Measurements from ENCODE around the gene SERTAD3. TPM values are rescaled to one million over a fixed set of nuclear protein-coding genes. Genes with fewer than 3 reads are reported as not detected.

The SERTAD3 gene
- total and polyA plus RNA-seq, 4 donors: 28.9 to 37.5 (median 33.8) TPM

DNA sequence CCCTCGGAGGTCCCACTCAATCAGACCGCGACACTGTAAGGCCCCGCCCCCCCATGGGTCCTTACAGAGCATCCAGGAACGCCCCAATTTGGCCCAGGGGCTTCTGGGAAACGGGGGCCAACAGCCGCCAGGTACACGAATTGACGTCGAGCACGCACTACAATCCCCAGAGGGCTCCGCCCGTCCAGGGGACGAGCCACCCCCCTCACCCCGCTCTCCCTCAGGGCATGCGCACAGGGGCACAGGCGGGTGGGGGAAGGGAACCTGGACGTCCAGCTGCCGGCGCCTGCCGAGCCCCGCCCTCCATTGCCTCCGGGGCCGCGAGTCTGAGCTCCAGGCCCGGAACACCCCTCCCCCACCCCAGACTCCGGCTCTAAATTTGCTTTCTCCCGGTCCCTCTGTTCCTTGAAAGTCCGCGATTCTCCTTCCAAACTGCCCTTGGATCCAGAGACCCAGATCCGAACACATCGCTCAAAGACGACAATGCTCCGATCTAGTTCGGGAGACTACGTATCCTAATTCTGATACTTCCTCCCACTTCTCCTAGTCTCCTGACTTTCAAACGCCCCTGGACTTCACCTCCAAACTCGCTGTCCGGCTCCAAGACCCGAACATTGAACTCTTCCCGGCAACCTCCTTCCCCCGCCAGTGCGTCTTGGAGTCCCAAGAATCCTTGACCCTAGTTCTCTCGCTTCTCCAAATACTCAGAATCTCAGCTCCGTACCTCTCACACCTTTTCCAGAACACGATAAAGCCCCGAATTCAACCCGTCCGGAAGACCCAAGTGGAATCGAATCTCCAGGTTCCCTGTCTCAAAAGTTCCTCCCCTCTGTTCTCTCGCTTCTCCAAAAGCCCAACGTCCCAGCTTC, 770 bp downstream of the SERTAD3 start:
- peak; percentile 100 for DNase-seq
- Histone ChIP-seq H3K9me3 (ENCODE audit: control insufficient read depth in 4 of 4, insufficient read depth in 3 of 4, low read length in 3 of 4) (no peaks in the 10 kb centered on the region), H3K27me3 (ENCODE audit: control insufficient read depth in 3 of 3, insufficient read depth in 3 of 3, low read length in 2 of 3) (no peaks in the 10 kb centered on the region), H3K27ac (ENCODE audit: low read depth in 1 of 2, low read length in 1 of 2) (peak overlapping the region; percentile 88 to 97), H3K4me3 (peak overlapping the region; percentile 61), H3K9ac (ENCODE audit: insufficient read depth in 1 of 2, low read length in 2 of 2) (peak overlapping the region; percentile 99), H3K36me3 (ENCODE audit: control insufficient read depth in 4 of 4, insufficient read depth in 4 of 4, low read length in 4 of 4) (peaks cover 14 to 24% (median 24%) of the 10 kb centered on the region in 4 donors), H3K4me1 (ENCODE audit: control insufficient read depth in 5 of 5, insufficient read depth in 5 of 5, low read length in 5 of 5) (peaks cover 0 to 14% (median 7%) of the 10 kb centered on the region in 5 donors)
- peak; percentile 84 for ATAC-seq (ENCODE audit: insufficient read depth, low FRiP score)
- WGBS, 2 donors: 0% methylated on average over 52 of the region's 52 CpGs
- TF ChIP-seq, protein P1, sequence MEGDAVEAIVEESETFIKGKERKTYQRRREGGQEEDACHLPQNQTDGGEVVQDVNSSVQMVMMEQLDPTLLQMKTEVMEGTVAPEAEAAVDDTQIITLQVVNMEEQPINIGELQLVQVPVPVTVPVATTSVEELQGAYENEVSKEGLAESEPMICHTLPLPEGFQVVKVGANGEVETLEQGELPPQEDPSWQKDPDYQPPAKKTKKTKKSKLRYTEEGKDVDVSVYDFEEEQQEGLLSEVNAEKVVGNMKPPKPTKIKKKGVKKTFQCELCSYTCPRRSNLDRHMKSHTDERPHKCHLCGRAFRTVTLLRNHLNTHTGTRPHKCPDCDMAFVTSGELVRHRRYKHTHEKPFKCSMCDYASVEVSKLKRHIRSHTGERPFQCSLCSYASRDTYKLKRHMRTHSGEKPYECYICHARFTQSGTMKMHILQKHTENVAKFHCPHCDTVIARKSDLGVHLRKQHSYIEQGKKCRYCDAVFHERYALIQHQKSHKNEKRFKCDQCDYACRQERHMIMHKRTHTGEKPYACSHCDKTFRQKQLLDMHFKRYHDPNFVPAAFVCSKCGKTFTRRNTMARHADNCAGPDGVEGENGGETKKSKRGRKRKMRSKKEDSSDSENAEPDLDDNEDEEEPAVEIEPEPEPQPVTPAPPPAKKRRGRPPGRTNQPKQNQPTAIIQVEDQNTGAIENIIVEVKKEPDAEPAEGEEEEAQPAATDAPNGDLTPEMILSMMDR (IDR thresholded peaks at IDR 0.05; ENCODE audit: control extremely low read depth, extremely low read depth): no peak

DNA sequence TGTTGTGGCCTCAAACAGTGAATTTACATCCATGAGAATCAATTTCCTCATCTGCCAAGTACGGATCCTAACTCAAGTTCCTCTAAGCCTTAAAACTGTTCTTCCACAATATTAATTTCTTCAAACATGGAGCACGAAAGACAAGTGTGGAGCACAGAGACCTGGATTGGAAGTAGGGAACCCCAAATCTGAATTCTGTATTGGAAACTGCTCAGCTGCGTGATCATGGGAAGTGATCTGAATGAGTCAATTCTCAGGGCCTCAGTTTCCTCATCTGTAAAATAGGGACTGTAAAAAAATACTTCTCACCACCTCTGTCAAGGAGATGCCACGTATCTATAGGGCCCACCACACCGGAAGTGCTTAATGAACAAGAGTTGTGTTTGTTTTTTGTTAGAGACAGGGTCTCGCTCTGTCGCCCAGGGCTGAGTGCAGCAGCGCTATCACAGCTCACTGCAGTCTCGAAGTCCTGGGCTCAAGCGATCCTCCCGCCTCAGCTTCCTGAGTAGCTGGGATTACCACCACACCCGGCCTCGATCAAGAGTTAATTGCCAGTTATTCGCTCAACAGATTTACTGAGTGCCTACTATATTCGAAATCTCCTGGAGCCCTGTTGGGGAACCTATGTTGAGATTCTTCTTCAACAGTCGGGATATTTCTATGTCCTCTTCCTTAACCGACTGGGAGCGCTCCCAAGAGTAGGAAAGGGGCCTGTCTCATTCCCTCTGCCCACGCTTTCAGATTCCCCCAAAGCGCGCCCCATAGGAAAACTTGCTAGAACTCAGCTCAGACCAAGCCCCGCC, 1.6 kb downstream of the SERTAD3 start:
- Histone ChIP-seq H3K4me3 (peak overlapping the region; percentile 7), H3K27ac (ENCODE audit: low read depth in 1 of 2, low read length in 1 of 2) (peak overlapping the region; percentile 53 to 58), H3K9me3 (ENCODE audit: control insufficient read depth in 4 of 4, insufficient read depth in 3 of 4, low read length in 3 of 4) (no peaks in the 10 kb centered on the region), H3K9ac (ENCODE audit: insufficient read depth in 1 of 2, low read length in 2 of 2) (peak overlapping the region in 1 of 2 donors; percentile 45), H3K27me3 (ENCODE audit: control insufficient read depth in 3 of 3, insufficient read depth in 3 of 3, low read length in 2 of 3) (no peaks in the 10 kb centered on the region), H3K36me3 (ENCODE audit: control insufficient read depth in 4 of 4, insufficient read depth in 4 of 4, low read length in 4 of 4) (peaks cover 14 to 18% (median 17%) of the 10 kb centered on the region in 4 donors), H3K4me1 (ENCODE audit: control insufficient read depth in 5 of 5, insufficient read depth in 5 of 5, low read length in 5 of 5) (peaks cover 0 to 14% (median 7%) of the 10 kb centered on the region in 5 donors)
- no peak for DNase-seq
- 18 to 19% methylated on average over 22 of the region's 22 CpGs for WGBS, 2 donors
- no peak for ATAC-seq (ENCODE audit: insufficient read depth, low FRiP score)
- TF ChIP-seq, protein P1 (IDR thresholded peaks at IDR 0.05; ENCODE audit: control extremely low read depth, extremely low read depth): no peak

DNA sequence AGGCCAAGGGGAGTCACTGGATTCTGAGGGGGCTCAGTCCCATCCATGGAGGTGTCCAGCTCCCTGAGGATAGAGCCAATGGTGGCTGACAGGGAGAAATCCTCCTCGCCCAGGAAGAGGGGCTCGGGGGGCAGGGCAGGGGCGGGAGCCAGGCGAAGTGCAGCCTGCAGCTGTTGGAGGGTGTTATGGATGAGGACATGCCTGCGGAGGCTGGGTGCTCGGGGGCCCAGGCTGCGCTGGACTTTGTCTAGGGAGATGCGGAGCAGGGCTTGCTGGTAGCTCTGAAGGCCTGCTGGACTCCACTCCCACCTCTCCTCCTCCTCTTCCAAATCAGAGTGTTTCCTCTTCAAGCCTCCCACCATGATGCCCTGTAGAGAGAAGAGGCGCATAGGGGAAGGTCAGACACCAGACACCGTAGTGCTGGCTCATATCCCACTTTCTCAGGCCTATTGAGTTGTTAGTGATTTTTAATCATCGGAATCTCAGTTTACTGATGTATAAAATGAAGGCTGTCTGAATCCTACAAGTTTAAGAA, 2.3 kb downstream of the SERTAD3 start:
- no peak for DNase-seq
- H3K36me3 ChIP-seq (ENCODE audit: control insufficient read depth in 4 of 4, insufficient read depth in 4 of 4, low read length in 4 of 4): peaks cover 14 to 18% (median 17%) of the 10 kb centered on the region in 4 donors
- H3K27ac ChIP-seq (ENCODE audit: low read depth in 1 of 2, low read length in 1 of 2): no peak overlapping the region
- TF ChIP-seq, protein P1 (IDR thresholded peaks at IDR 0.05; ENCODE audit: control extremely low read depth, extremely low read depth): no peak
- H3K4me1 ChIP-seq (ENCODE audit: control insufficient read depth in 5 of 5, insufficient read depth in 5 of 5, low read length in 5 of 5): peaks cover 0 to 14% (median 7%) of the 10 kb centered on the region in 5 donors
- no peak for ATAC-seq (ENCODE audit: insufficient read depth, low FRiP score)
- H3K9ac ChIP-seq (ENCODE audit: insufficient read depth in 1 of 2, low read length in 2 of 2): peak overlapping the region in 1 of 2 donors; percentile 45
- no peak overlapping the region for H3K4me3 ChIP-seq
- H3K27me3 ChIP-seq (ENCODE audit: control insufficient read depth in 3 of 3, insufficient read depth in 3 of 3, low read length in 2 of 3): no peaks in the 10 kb centered on the region
- WGBS, 2 donors: 83 to 88% methylated on average over 11 of the region's 11 CpGs
- no peaks in the 10 kb centered on the region for H3K9me3 ChIP-seq (ENCODE audit: control insufficient read depth in 4 of 4, insufficient read depth in 3 of 4, low read length in 3 of 4)

Measured in lung (tissue), 12 donors.